GM21825 (cell line): ENCODE data around the gene SLC6A18.
"Not testable (repeated sequence)": the region's sequence is repeated elsewhere in the genome, so short reads cannot be mapped to it uniquely, and the experiment has no call there.

Experiments used
- ATAC-seq: cut with Tn5 transposase; IDR thresholded peaks from one replicate; pipeline ENCODE4 v1.9.1; 2021; ENCODE audit warnings: mild to moderate bottlenecking, moderate library complexity; ENCODE audit not compliant: unreplicated experiment

The SLC6A18 gene

GRCh38 chr5:1228120-1228519 is 2.9 kb downstream of the SLC6A18 start:
- no peak for ATAC-seq

- ATAC-seq = not testable (repeated sequence)
These were observed 3.8 kb downstream of the SLC6A18 start for GRCh38 chr5:1229023-1229422.

- ATAC-seq = no peak
These were observed 4.6 kb downstream of the SLC6A18 start for GRCh38 chr5:1229822-1230221.

- no peak for ATAC-seq
These were observed 5.4 kb downstream of the SLC6A18 start for GRCh38 chr5:1230551-1230950.

GRCh38 chr5:1231354-1231905 is 6.2 kb downstream of the SLC6A18 start:
- no peak for ATAC-seq

GRCh38 chr5:1232780-1233179 is 7.6 kb downstream of the SLC6A18 start:
- ATAC-seq = no peak

GRCh38 chr5:1235379-1235778 is 10.2 kb downstream of the SLC6A18 start:
- no peak for ATAC-seq

GRCh38 chr5:1235838-1236237 is 10.7 kb downstream of the SLC6A18 start:
- no peak for ATAC-seq

- no peak for ATAC-seq
These were observed 14.5 kb downstream of the SLC6A18 start for GRCh38 chr5:1239505-1240251.

GRCh38 chr5:1240496-1241260 is 15.5 kb downstream of the SLC6A18 start:
- ATAC-seq = no peak

GRCh38 chr5:1241509-1242080 is 16.4 kb downstream of the SLC6A18 start:
- ATAC-seq = no peak

- no peak for ATAC-seq
These were observed 17.7 kb downstream of the SLC6A18 start for GRCh38 chr5:1242733-1243486.

- no peak for ATAC-seq
These were observed 18.4 kb downstream of the SLC6A18 start for GRCh38 chr5:1243487-1244130.

GRCh38 chr5:1244255-1244654 is 19.1 kb downstream of the SLC6A18 start:
- ATAC-seq = no peak

- ATAC-seq = no peak
These were observed 19.8 kb downstream of the SLC6A18 start for GRCh38 chr5:1244976-1245375.

- no peak for ATAC-seq
These were observed 20.9 kb downstream of the SLC6A18 start for GRCh38 chr5:1245905-1246576.

GRCh38 chr5:1246711-1247431 is 21.7 kb downstream of the SLC6A18 start:
- no peak for ATAC-seq

GRCh38 chr5:1247811-1248210 is 22.6 kb downstream of the SLC6A18 start:
- no peak for ATAC-seq
